HG03135 (cell line): ENCODE data around the gene CCKAR.
"Not testable (repeated sequence)": the region's sequence is repeated elsewhere in the genome, so short reads cannot be mapped to it uniquely, and the experiment has no call there.

Source experiments
- ATAC-seq: cut with Tn5 transposase; IDR thresholded peaks from one replicate; pipeline ENCODE4 v1.9.1; 2021; ENCODE audit warnings: mild to moderate bottlenecking, moderate library complexity; ENCODE audit not compliant: unreplicated experiment

CCKAR gene

GRCh38 chr4:26490111-26490959 is at the start of gene CCKAR:
CCKAR (minus strand) TSS chr4:26490484; CDS start chr4:26490267, 217 bp downstream.
- ATAC-seq: no peak

- no peak for ATAC-seq
Measured at GRCh38 chr4:26533685-26534084, 43.4 kb upstream of the CCKAR start.

- no peak for ATAC-seq
Measured at GRCh38 chr4:26531491-26532116, 41.3 kb upstream of the CCKAR start.

GRCh38 chr4:26530099-26530498 is 39.8 kb upstream of the CCKAR start:
- ATAC-seq: no peak

- ATAC-seq: no peak
Measured at GRCh38 chr4:26529479-26529878, 39.2 kb upstream of the CCKAR start.

- no peak for ATAC-seq
Measured at GRCh38 chr4:26525771-26526150, 35.5 kb upstream of the CCKAR start.

- no peak for ATAC-seq
Measured at GRCh38 chr4:26525136-26525770, 35.0 kb upstream of the CCKAR start.

GRCh38 chr4:26524011-26524410 is 33.7 kb upstream of the CCKAR start:
- no peak for ATAC-seq

- ATAC-seq: no peak
Measured at GRCh38 chr4:26522478-26522877, 32.2 kb upstream of the CCKAR start.

GRCh38 chr4:26520728-26521450 is 30.6 kb upstream of the CCKAR start:
- ATAC-seq: no peak

GRCh38 chr4:26515936-26516335 is 25.7 kb upstream of the CCKAR start:
- no peak for ATAC-seq

GRCh38 chr4:26510334-26510964 is 20.2 kb upstream of the CCKAR start:
- no peak for ATAC-seq

GRCh38 chr4:26509681-26510333 is 19.5 kb upstream of the CCKAR start:
- no peak for ATAC-seq

- no peak for ATAC-seq
Measured at GRCh38 chr4:26507286-26507685, 17.0 kb upstream of the CCKAR start.

- ATAC-seq: no peak
Measured at GRCh38 chr4:26503844-26504243, 13.6 kb upstream of the CCKAR start.

GRCh38 chr4:26503427-26503826 is 13.1 kb upstream of the CCKAR start:
- no peak for ATAC-seq

GRCh38 chr4:26500565-26500999 is 10.3 kb upstream of the CCKAR start:
- ATAC-seq: not testable (repeated sequence)

- ATAC-seq: no peak
Measured at GRCh38 chr4:26496207-26496783, 6.0 kb upstream of the CCKAR start.

- ATAC-seq: no peak
Measured at GRCh38 chr4:26493461-26493860, 3.2 kb upstream of the CCKAR start.
